Measurements from ENCODE around the gene KCNJ10.

Gene KCNJ10

GRCh38 chr1:159991513-159991912 lies 78.4 kb downstream of the KCNJ10 start:
- no peak for DNase-seq (ENCODE audit: low read depth in 2 of 2)

GRCh38 chr1:159990005-159990404 lies 80.0 kb downstream of the KCNJ10 start:
- no peak for DNase-seq (ENCODE audit: low read depth in 2 of 2)

GRCh38 chr1:159989581-159989980 lies 80.4 kb downstream of the KCNJ10 start:
- DNase-seq (ENCODE audit: low read depth in 2 of 2), result no peak

- no peak for DNase-seq (ENCODE audit: low read depth in 2 of 2)
Observed at GRCh38 chr1:159988006-159988405, 82.0 kb downstream of the KCNJ10 start.

GRCh38 chr1:159987186-159987585 lies 82.8 kb downstream of the KCNJ10 start:
- DNase-seq (ENCODE audit: low read depth in 2 of 2), result no peak

- no peak for DNase-seq (ENCODE audit: low read depth in 2 of 2)
Observed at GRCh38 chr1:159986531-159986930, 83.4 kb downstream of the KCNJ10 start.

GRCh38 chr1:159986093-159986492 lies 83.9 kb downstream of the KCNJ10 start:
- DNase-seq (ENCODE audit: low read depth in 2 of 2), result no peak

GRCh38 chr1:159985473-159985872 lies 84.5 kb downstream of the KCNJ10 start:
- DNase-seq (ENCODE audit: low read depth in 2 of 2), result no peak

GRCh38 chr1:159983681-159984080 lies 86.3 kb downstream of the KCNJ10 start:
- no peak for DNase-seq (ENCODE audit: low read depth in 2 of 2)

GRCh38 chr1:159982280-159982679 lies 87.7 kb downstream of the KCNJ10 start:
- no peak for DNase-seq (ENCODE audit: low read depth in 2 of 2)

GRCh38 chr1:159981351-159982055 lies 88.5 kb downstream of the KCNJ10 start:
- DNase-seq (ENCODE audit: low read depth in 2 of 2), result no peak

- no peak for DNase-seq (ENCODE audit: low read depth in 2 of 2)
Observed at GRCh38 chr1:159980786-159981185, 89.2 kb downstream of the KCNJ10 start.

- DNase-seq (ENCODE audit: low read depth in 2 of 2), result no peak
Observed at GRCh38 chr1:159980076-159980475, 89.9 kb downstream of the KCNJ10 start.

GRCh38 chr1:159979257-159979656 lies 90.7 kb downstream of the KCNJ10 start:
- DNase-seq (ENCODE audit: low read depth in 2 of 2), result no peak

GRCh38 chr1:159978107-159978398 lies 91.9 kb downstream of the KCNJ10 start:
- no peak for DNase-seq (ENCODE audit: low read depth in 2 of 2)

- no peak for DNase-seq (ENCODE audit: low read depth in 2 of 2)
Observed at GRCh38 chr1:159977364-159978106, 92.4 kb downstream of the KCNJ10 start.

GRCh38 chr1:159974350-159974965 lies 95.5 kb downstream of the KCNJ10 start:
- DNase-seq (ENCODE audit: low read depth in 2 of 2), result no peak

GRCh38 chr1:159973350-159973940 lies 96.5 kb downstream of the KCNJ10 start:
- DNase-seq (ENCODE audit: low read depth in 2 of 2), result no peak

- no peak for DNase-seq (ENCODE audit: low read depth in 2 of 2)
Observed at GRCh38 chr1:159972443-159973205, 97.3 kb downstream of the KCNJ10 start.

GRCh38 chr1:159970932-159971342 lies 99.0 kb downstream of the KCNJ10 start:
- no peak for DNase-seq (ENCODE audit: low read depth in 2 of 2)

GRCh38 chr1:159968901-159969300 lies 101.1 kb downstream of the KCNJ10 start:
- DNase-seq (ENCODE audit: low read depth in 2 of 2), result no peak

- DNase-seq (ENCODE audit: low read depth in 2 of 2), result no peak
Observed at GRCh38 chr1:159965263-159965662, 104.7 kb downstream of the KCNJ10 start.

Measured in stimulated activated CD4-positive, alpha-beta T cell treated with anti-CD3 and anti-CD28 coated beads, Interleukin-4, amount 100 ng/mL, for 48 hours (primary cell).